SK-N-SH (cell line): ENCODE data around the gene CYP4F22.

Experiments used
- CTCF ChIP-seq: fragments of 200-600 bp; sonication (generic); IDR thresholded peaks from 2 replicates; pipeline ENCODE4 v1.6.1; 2017; ENCODE audit warnings: antibody characterized with exemption, mild to moderate bottlenecking, moderate library complexity
- ELF1 ChIP-seq: IDR thresholded peaks from 2 replicates; pipeline ENCODE4 v1.4.0; 2012
- GATA2 ChIP-seq: sonication (generic); formaldehyde crosslinking; IDR thresholded peaks from 2 replicates; pipeline ENCODE4 v1.5.0; 2020; ENCODE audit warnings: mild to moderate bottlenecking, missing genetic modification reagents
- JUND ChIP-seq: IDR thresholded peaks from 2 replicates; pipeline ENCODE4 v1.4.0; 2012
- POLR2AphosphoS5 ChIP-seq: IDR thresholded peaks from 2 replicates; pipeline ENCODE4 v1.6.1; 2012; ENCODE audit warnings: low read depth, low read length
- RCOR1 ChIP-seq: fragments of 150-350 bp; IDR thresholded peaks from 2 replicates; pipeline ENCODE4 v1.6.1; 2017; ENCODE audit warnings: antibody characterized with exemption, low read length
- YY1 ChIP-seq: IDR thresholded peaks from 2 replicates; pipeline ENCODE4 v1.4.0; 2012; ENCODE audit warnings: low read depth, mild to moderate bottlenecking

DNA sequence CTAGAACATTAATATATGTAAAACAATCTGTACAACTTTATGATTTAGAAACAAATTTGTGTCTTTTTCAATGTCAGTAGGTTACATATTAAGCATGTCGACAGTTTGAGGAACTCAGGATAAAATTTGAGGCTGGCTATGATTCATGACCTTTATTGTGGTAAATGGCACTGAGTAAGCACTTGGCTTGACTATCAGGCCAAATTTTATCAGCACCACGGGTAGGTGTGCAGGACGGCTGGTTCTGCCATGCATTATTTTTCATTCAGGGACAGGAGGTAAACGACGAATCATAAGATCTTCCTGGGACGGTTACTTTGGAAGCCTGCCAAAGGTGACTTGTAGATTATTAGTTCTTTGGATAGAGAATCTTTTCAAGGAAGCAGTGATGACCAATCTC lies 86.7 kb downstream of the CYP4F22 start:
- TF ChIP-seq CTCF (no peak), RCOR1 (no peak), POLR2AphosphoS5 (no peak), GATA2 (CRISPR knock-in tag) (no peak), YY1 (no peak), JUND (no peak), ELF1 (no peak)
